Lower lobe of right lung (tissue), 2 donors: ENCODE measurements around the gene TST. TPM values are rescaled to one million over a fixed set of nuclear protein-coding genes. Genes with fewer than 3 reads are reported as not detected.

Experiments used
- ATAC-seq, 2 donors: fragments of 200-7000 bp; cut with Tn5 transposase; one replicate each; pipeline ENCODE4 v1.9.1; 2020 to 2022; ENCODE audit warnings: mild to moderate bottlenecking in 2 of 2, moderate library complexity in 2 of 2
- DNase-seq: peaks from one replicate; pipeline ENCODE4 v3.0.0-alpha.2; 2020
- H3K27ac ChIP-seq: fragments of 200-600 bp; one replicate; pipeline ENCODE4 v1.8.0; 2022
- H3K27me3 ChIP-seq: fragments of 200-600 bp; one replicate; pipeline ENCODE4 v1.8.0; 2022; ENCODE audit warnings: low read depth
- H3K36me3 ChIP-seq: fragments of 200-600 bp; one replicate; pipeline ENCODE4 v1.8.0; 2022; ENCODE audit warnings: mild to moderate bottlenecking
- H3K4me1 ChIP-seq: fragments of 200-600 bp; one replicate; pipeline ENCODE4 v1.8.0; 2022
- H3K4me3 ChIP-seq: fragments of 200-600 bp; one replicate; pipeline ENCODE4 v1.8.0; 2022; ENCODE audit warnings: mild to moderate bottlenecking
- H3K9me3 ChIP-seq: fragments of 200-600 bp; one replicate; pipeline ENCODE4 v1.8.0; 2022
- intact Hi-C: fragments of 100-400 bp; cut with DNase I; formaldehyde crosslinking; loops from one replicate; pipeline ENCODE4 v1.11.0; 2022
- total RNA-seq: library from RNA; stranded (reverse); fragmentation: NEBNext Ultra II Directional; extraction: Animal tissue kit (Norgen Biotek cat#: 25700); gene quantifications from one replicate; pipeline ENCODE4 v1.2.1, GENCODE V29; 2021
- TF ChIP-seq, protein P1 (sequence below): fragments of 200-600 bp; IDR thresholded peaks from one replicate; pipeline ENCODE4 v1.8.0; 2022; ENCODE audit warnings: antibody characterized with exemption, mild to moderate bottlenecking
- donor health status: DM: no; HTN: yes; CAD: no; lungs with severe emphysema.

The TST gene
- total RNA-seq, 1 donor from 2014 or later, result 48.3 TPM

DNA sequence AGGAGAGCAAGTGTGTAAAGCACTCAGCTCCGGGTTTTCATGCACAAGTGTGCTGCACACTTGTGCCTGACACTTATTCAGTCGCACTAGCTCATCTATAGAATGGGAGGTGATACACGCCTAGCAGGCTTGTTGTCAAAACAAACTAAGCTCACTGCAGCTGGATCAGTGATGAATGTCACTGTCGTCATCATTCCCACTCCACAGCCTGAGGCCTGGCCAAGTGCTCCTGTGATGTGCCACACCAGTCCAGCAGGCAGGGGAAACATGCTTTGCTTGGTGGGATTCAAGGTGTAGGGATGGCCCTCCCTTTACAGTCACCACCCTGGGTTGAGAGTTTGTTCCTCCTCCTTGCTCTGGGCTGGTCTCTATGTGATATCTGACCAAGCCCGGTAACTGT is 7.1 kb upstream of the TST start:
- Histone ChIP-seq H3K27ac (no peak overlapping the region), H3K4me1 (peaks cover 34% of the 10 kb centered on the region), H3K4me3 (no peak overlapping the region), H3K9me3 (no peaks in the 10 kb centered on the region), H3K27me3 (no peaks in the 10 kb centered on the region), H3K36me3 (peaks cover 68% of the 10 kb centered on the region)
- intact Hi-C loops, result no loop called here
- TF ChIP-seq, protein P1, sequence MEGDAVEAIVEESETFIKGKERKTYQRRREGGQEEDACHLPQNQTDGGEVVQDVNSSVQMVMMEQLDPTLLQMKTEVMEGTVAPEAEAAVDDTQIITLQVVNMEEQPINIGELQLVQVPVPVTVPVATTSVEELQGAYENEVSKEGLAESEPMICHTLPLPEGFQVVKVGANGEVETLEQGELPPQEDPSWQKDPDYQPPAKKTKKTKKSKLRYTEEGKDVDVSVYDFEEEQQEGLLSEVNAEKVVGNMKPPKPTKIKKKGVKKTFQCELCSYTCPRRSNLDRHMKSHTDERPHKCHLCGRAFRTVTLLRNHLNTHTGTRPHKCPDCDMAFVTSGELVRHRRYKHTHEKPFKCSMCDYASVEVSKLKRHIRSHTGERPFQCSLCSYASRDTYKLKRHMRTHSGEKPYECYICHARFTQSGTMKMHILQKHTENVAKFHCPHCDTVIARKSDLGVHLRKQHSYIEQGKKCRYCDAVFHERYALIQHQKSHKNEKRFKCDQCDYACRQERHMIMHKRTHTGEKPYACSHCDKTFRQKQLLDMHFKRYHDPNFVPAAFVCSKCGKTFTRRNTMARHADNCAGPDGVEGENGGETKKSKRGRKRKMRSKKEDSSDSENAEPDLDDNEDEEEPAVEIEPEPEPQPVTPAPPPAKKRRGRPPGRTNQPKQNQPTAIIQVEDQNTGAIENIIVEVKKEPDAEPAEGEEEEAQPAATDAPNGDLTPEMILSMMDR, result no peak
- ATAC-seq (no peak), DNase-seq (no peak)

DNA sequence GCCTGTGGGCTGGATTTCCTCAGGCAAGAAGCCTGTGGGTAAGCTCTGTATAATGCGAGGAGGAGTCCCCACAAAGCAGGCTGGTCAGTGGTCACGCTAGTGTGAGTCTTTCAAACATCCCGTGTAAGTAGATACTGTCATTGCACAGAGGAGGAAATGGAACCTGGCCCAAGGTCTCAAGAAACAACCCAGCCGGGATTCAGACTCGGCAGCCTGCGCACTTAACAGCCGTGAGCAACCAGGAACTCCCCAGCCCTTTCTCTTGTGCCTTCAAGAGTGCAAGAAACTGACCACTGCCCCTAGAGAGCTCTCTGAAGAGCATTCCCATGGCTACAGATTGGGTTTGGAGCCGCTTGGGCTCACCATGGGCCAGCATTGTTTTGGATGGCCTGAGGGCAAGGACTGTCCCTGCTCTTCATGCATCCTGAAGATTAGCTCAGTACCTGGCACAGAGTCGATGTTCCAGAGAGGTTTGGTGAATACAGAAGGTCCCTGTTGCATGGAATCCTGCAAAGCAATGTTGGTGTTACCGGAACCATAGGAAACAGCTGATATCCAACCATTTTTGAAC is 6.3 kb upstream of the TST start:
- intact Hi-C loops, result no loop called here
- no peaks in the 10 kb centered on the region for H3K27me3 ChIP-seq
- DNase-seq (no peak), ATAC-seq (peak in 1 of 2 donors; percentile 18)
- TF ChIP-seq, protein P1, result no peak
- H3K36me3 ChIP-seq, result peaks cover 63% of the 10 kb centered on the region
- H3K4me1 ChIP-seq, result peaks cover 41% of the 10 kb centered on the region
- no peaks in the 10 kb centered on the region for H3K9me3 ChIP-seq
- H3K4me3 ChIP-seq, result no peak overlapping the region
- no peak overlapping the region for H3K27ac ChIP-seq

DNA sequence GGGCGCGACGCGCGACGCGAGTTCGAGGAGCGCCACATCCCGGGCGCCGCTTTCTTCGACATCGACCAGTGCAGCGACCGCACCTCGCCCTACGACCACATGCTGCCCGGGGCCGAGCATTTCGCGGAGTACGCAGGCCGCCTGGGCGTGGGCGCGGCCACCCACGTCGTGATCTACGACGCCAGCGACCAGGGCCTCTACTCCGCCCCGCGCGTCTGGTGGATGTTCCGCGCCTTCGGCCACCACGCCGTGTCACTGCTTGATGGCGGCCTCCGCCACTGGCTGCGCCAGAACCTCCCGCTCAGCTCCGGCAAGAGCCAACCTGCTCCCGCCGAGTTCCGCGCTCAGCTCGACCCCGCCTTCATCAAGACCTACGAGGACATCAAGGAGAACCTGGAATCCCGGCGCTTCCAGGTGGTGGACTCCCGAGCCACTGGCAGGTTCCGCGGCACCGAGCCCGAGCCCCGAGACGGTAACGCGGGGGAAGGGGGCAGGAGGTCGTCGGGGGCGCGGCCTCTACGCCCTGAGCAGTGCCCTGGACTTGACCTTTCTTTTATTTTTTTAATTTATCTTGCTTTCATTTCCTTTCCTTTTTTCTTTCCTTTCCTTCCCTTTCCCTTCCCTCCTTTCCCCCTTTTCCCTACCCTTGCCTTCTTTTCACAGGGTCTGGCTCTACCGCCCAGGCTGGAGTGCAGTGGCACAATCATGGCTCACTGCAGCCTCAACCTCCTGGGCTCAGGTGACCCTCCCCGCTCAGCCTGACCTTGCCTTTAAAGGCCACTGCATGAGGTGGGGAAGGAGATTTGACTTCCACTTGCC is 5.3 kb upstream of the TST start:
- Histone ChIP-seq H3K4me3 (no peak overlapping the region), H3K36me3 (peaks cover 52% of the 10 kb centered on the region), H3K27ac (no peak overlapping the region), H3K4me1 (peaks cover 46% of the 10 kb centered on the region), H3K27me3 (no peaks in the 10 kb centered on the region), H3K9me3 (no peaks in the 10 kb centered on the region)
- DNase-seq (no peak), ATAC-seq (no peak)
- intact Hi-C loops, result no loop called here
- TF ChIP-seq, protein P1, result no peak

DNA sequence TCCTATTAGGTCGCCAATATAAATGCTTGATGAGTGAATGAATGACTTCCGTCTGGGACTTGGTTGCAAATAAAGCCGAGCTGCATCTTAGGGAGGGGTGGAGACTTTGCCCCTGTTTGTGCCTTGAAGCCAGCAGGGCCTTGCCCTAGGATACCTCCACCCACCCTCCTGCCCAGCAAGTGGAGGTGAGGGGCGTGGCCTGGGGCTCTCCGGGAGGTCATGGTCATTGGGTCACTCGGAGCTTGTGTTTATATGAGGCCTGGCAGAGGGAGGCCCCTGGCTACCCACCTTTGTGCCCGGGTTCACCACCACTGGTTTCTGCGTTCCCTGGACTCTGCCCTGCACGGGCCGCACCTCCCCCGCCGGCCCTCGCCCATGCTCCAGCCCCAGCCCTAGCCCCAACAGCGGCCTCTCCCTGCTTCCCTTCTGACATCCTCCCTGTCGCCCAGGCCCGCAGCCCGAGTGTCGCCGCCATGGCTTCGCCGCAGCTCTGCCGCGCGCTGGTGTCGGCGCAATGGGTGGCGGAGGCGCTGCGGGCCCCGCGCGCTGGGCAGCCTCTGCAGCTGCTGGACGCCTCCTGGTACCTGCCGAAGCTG is 4.6 kb upstream of the TST start:
- intact Hi-C loops, result no loop called here
- Histone ChIP-seq H3K4me1 (peaks cover 46% of the 10 kb centered on the region), H3K36me3 (peaks cover 45% of the 10 kb centered on the region), H3K27ac (no peak overlapping the region), H3K9me3 (no peaks in the 10 kb centered on the region), H3K4me3 (no peak overlapping the region), H3K27me3 (no peaks in the 10 kb centered on the region)
- DNase-seq (no peak), ATAC-seq (no peak)
- TF ChIP-seq, protein P1, result no peak

DNA sequence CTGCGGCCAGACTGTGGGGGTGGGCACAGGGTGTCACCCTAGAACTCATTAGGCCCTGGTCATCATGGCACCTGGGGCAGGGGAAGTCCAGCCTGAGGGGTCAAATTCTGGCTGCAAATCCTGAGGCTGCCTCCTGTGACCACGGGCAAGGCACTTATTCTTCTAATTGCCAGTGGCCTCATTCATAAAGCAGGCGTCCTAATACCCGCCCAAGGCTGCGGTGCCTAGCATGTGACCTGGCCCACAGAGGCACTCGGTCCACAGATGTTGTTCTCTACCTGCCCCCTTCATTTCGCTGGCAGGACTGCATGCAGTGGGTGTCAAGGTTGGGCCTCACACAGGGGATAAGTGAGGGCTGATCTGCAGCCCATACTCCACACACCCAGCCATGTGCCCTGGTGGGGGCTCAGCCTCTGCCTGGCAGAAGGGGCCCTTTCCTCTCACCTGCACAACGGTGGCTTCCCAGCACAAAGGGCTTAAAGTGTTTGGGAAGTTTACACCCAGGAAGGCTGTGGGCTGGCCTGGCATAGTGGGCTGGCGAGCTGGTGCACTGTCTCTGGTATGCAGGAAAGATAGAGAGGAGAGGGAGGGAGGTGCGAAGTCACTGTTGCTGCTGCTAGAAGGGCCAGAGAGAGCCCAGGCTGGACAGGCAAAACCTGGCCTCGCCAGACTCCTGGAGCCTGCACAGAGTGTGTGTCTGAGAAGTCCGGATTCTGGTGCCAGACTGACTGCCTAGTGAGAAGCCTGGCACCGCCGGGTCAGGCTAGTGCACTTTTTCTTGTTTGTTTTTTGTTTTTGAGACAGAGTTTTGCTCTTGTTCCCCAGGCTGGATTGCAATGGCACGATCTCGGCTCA is 3.5 kb upstream of the TST start:
- Histone ChIP-seq H3K36me3 (peaks cover 38% of the 10 kb centered on the region), H3K4me3 (peak overlapping the region; percentile 2), H3K27ac (no peak overlapping the region), H3K27me3 (no peaks in the 10 kb centered on the region), H3K9me3 (no peaks in the 10 kb centered on the region), H3K4me1 (peaks cover 57% of the 10 kb centered on the region)
- TF ChIP-seq, protein P1, result no peak
- peak in 1 of 2 donors; percentile 15 for ATAC-seq
- no peak for DNase-seq
- intact Hi-C loops, result no loop called here
